ENCODE data around the gene ZNF791.

GRCh38 chr19:12680034-12680433 is 69.3 kb downstream of the ZNF791 start:
- TF ChIP-seq CTCF (IDR thresholded peaks at IDR 0.05) (no peak), POLR2A (IDR thresholded peaks at IDR 0.05) (no peak)
